Stimulated activated CD8-positive, alpha-beta memory T cell treated with anti-CD3 and anti-CD28 coated beads, Interleukin-4, amount 100 ng/mL, for 24 hours (primary cell): Measurements from ENCODE around the gene NAP1L4.

ENCODE experiments used
- DNase-seq: peaks from one replicate; pipeline ENCODE4 v3.0.0-alpha.2; 2020; ENCODE audit warnings: low read depth

NAP1L4 gene

DNA sequence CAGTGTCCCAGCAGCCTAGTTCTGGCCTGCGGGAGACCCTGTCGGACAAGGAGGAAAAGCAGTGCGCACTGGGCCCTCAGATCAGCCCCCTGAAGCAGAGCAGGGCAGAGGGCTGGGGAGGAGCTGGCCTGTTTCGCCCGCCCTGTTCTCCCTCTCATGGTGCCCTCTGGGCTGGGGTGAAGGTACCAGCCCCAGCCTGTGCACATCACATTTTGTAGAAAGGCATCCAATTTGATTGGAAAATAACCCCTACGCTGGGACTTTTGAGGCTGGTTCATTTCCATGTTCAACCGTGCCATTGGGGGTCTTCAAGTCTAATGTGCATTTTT is 832 bp upstream of the NAP1L4 start:
- DNase-seq: no peak

- DNase-seq: peak; percentile 22
Measured at GRCh38 chr11:2991452-2992233, 486 bp downstream of the NAP1L4 start.

GRCh38 chr11:2990617-2991451 is 1.3 kb downstream of the NAP1L4 start:
- no peak for DNase-seq

DNA sequence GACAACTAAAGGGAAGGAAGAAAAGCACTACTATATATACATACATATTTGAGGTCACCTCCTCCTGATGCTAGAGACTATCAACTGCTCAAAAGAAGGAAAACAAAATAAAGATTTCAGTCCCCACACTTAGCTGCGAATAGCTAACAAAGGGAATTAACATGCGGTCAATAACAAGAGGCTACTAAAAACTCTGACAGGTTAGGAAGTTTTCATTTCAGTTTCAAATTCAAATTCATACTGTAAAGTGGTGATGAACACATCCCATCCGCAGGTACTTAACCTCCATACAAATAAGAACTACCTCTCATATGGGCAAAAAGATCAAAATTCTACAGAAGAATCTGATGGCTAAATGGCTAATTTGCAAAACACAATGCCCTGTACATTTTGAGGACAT is 2.6 kb downstream of the NAP1L4 start:
- DNase-seq: no peak

DNA sequence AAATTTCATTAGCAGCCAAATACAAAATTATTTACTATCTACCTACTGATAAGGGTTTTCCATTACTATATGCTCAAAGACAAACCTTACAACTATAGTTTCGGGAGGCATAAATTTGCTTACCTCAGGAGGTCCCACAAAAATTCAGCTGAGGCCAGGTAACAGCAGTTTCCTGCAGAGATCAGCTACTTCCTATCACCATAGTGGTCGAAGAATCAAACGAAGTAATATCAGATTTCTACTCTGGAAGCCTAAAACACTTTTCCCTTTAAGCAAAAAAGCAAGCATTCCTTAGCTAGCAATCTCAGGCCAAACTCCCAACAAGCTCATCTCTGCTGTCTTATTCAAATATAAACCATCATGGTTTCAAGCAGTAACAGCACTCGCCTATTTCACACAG is 3.1 kb downstream of the NAP1L4 start:
- DNase-seq: no peak

DNA sequence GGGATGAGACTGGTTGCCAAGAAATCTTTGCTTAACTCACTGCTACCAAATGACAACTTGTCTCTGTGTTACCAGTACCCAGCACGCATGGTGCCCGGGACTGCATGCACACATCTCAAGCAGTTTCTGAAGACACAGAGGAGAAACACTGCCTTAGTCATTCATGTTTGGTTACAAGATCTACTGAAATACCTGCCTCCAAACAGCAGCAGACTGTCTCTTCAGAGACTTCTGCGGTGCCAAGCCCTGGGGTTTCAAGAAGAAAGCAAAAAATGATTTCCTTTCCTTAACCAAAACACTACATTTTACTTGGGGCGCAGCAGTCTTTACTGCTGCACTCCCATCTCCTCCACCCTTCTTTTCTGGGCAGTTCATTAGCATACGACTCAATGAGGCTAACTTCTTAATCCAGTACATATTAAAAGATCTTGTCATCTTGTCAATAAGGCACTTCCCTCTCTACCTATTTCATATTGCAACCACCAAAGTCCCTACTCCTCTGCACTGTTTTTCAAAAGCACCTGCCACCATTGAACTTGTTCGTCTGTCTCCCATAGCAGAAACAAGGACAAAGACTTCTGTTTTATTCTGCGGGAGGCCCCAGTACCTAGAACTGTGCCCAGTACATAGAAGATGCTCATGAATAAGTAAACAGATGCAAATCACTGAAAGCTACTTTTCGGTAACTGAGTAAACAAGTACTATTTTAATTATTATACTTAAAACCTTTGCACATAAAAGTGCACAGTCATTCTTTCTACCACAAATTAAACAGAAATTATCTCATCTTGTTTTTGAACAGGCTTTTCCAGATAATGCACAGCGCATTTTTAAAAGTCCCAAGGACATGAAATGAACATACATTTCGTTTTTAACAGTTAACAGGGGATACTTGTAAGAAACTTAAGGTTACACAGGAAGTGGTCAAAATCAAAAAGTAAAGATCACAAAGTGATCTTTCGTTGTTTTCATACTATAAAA is 4.0 kb downstream of the NAP1L4 start:
- no peak for DNase-seq

DNA sequence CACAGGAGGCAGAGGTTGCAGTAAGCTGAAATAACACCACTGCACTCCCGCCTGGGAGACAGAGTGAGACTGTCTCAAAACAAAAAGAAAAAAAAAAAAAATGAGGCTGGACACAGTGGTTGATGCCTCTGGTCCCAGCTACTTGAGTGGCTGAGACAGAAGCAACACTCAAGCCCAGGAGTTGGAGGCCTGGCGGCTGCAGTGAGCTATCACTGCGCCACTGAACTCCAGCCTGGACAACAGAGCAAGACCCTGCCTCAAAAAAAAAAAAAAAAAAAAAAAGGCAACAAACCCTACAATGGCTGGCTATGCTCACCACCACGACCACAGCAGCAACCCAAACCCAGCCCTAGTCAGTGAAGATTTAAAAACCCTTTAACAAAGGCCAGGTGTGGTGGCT is 8.2 kb downstream of the NAP1L4 start:
- no peak for DNase-seq

DNA sequence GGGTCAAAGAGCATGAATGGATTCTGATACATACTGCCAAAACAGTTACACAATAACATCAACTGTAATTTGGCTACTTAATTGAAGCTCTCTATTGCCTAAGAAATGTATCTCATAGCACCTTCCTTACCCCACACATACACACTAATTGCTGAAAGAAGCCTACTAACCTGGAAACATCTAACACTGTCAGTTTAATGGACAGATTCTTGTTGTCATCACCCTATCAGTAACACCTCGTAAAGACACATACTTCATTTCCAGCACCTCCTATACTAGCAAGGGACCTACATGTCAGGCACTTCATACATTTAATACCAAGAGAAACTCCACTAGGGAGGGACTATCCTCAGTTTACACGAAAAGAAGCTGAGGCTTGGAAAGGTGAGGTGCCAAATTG is 9.9 kb downstream of the NAP1L4 start:
- no peak for DNase-seq

DNA sequence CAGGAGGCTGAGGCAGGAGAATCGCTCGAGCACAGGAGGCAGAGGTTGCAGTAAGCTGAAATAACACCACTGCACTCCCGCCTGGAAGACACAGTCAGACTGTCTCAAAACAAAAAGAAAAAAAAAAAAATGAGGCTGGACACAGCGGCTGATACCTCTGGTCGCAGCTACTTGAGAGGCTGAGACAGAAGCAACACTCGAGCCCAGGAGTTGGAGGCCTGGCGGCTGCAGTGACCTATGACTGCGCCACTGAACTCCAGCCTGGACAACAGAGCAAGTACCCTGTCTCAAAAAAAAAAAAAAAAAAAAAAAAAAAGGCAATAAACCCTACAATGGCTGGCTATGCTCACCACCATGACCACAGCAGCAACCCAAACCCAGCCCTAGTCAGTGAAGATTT is 11.0 kb downstream of the NAP1L4 start:
- no peak for DNase-seq

GRCh38 chr11:2980168-2980840 is 11.8 kb downstream of the NAP1L4 start:
- no peak for DNase-seq

GRCh38 chr11:2977113-2977512 is 15.0 kb downstream of the NAP1L4 start:
- DNase-seq: no peak

DNA sequence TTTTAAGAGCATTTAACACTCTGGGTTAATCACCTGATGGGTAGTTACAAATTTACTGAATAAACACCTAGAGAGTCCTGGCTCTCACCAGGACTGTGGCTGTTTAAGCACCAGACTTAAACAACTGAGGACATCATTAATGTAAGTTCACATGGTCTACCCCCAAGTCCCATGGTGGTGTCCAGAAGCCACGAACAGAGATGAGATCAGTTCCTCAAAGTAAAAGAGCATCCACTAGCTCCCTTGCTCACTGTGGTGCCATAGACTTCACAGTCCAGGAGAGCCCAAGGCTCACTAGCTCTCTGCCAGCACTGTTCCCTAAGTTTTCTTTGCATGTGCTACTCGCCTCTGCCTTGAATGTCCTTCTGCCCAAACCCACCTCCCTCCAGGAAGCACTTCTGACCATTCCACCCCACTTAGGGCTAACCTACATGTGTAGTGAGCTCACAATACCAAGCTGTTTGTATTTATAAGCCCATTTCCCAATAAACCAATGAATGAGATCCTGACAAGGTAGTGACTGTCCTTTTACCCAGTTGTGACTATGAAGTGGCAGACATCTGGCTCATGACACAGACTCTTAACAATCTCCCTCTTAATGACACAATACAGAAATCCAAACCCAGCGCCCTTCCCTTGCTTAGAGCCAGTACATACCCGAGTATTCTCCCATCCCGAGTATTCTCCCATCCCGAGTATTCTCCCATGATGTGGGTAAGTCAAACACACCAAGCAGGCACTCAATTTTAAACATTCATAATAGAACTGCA is 15.7 kb downstream of the NAP1L4 start:
- no peak for DNase-seq

- no peak for DNase-seq
Measured at GRCh38 chr11:2975594-2975993, 16.5 kb downstream of the NAP1L4 start.

- no peak for DNase-seq
Measured at GRCh38 chr11:2974272-2974671, 17.9 kb downstream of the NAP1L4 start.

- DNase-seq: no peak
Measured at GRCh38 chr11:2968341-2968900, 23.7 kb downstream of the NAP1L4 start.

DNA sequence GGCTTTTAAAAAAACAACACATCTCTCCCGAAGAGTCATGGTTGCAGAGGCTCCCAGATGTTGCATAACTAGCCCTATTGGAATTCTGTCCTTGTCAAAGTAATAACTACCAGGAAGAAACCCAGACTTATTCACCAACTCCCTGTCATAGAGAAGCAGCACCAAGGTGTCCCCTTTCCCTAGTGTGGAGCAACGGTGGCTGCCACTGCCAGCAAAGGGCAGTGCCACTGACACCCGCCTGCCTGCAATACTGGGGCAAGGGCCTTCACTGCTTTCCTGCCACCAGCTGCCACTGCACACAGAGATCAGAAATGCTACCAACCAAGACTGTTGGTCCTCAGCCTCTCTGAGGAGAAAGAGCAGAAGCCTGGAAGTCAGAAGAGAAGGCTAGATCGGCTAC is 27.3 kb downstream of the NAP1L4 start:
- DNase-seq: no peak

- DNase-seq: no peak
Measured at GRCh38 chr11:2963761-2964160, 28.4 kb downstream of the NAP1L4 start.

DNA sequence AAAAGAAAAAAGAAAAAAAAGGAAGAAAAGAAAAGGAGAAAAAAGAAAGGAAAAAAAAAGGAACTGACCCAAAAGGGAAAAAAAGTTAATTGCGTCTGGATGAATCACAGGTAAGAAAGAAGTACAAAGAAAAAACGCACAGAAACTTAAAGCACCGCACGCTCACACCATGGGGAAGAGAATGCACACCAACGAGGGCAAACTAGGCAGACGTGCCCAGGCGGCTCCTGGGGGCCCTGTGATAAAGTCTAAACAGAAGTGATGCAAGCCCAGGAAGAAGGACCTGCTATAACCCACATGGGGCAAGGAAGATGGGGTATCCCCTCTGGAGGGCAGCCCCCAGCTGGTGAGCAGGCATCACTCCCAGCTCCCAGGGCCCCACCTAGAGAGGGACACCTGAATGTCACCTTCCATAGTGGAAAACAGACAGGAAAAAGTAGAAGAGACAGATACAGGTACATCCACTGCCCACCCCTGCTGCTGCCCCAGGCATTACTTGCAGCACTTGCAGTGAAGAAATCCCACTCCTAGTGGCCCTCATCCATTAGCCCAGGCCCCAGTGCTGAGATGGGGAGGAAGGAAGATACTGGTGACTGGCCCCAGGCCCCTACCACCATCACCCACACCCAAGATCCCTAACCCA is 28.9 kb downstream of the NAP1L4 start:
- no peak for DNase-seq

DNA sequence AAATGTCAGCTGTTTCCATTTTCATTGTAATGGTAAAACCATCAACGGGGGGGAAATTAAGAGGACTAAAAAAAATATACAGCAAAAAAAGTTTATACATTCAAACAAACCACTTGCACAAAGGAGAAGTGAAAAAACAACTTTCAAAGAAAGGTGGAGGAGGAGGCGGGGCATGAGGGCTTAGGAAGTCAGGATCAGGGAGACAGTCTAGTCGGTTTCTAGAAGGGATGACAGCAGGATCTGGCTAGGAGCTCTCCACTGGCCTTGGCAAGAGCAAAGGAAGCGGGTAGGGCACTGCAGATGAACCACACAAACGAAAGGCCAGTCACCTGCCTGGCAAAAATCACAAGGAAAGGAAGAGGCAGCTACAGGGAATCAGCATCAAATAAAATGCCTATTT is 31.0 kb downstream of the NAP1L4 start:
- DNase-seq: no peak

GRCh38 chr11:2960139-2960538 is 32.0 kb downstream of the NAP1L4 start:
- DNase-seq: no peak
